Left forelimb (tissue), 1 donor: ENCODE results near the gene NDUFAF3.

Source experiments
- DNase-seq: peaks from one replicate; pipeline ENCODE4 v3.0.0-alpha.2; 2018; ENCODE audit warnings: low spot score

Gene NDUFAF3

DNA sequence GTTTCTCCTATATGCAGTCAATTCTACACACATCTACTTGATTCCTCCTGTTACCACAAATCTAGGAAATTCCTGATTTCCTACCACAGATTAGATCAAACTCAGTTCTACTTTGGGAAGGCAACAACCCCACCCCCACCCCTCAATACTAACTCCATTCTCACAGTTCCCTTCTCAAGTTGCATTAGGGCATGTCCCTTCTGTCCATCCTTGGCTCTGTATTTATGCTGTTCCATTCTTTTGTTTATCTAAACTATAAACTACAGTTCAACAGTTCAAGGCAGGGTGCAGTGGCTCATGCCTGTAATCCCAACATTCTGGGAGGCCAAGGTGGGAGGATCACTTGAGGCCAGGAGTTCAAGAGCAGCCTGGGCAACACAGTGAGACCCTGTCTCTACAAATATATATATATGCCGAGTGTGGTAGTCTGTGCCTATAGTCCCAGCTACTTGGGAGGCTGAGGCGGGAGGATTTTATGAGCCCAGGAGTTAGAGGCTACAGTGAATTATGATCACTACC lies 32.5 kb downstream of the NDUFAF3 start:
- no peak for DNase-seq

DNA sequence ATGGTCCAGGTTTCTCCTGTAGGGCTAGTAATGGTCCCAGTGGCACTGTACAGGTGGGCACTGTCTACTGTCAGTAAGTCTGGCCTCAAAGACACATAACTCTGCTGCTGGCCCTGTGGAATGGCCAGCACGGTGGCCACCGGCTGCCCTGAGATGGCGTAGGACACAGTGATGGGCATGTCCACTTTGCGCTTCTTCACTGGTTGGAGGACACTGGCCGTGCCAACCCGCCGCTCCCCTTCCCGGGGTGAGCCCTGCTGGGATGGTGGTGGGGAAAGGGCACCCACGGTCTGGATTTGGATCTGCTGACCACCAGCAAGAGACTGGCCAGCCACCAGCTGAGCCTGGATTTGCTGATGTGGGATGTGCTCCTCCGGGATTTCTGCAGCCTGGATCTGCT lies 35.3 kb downstream of the NDUFAF3 start:
- no peak for DNase-seq

DNA sequence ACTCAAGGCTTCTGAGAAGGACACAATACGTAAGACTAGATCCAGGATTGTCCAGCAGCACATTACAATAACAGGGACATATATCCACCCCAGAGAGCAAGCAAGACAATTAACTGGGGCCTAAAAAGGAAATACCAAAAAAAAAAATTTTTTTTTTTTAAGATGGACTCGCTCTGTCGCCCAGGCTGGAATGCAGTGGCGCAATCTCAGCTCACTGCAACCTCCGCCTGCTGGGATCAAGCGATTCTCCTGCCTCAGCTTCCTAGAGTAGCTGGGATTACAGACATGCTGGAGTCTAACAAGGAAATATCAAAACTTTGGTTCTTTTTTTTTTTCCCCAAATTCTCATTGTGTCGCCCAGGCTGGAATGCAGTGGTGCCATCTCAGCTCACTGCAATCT lies 36.1 kb downstream of the NDUFAF3 start:
- no peak for DNase-seq
